ENCODE results near the gene CTSO. TPM values are rescaled to one million over a fixed set of nuclear protein-coding genes. Genes with fewer than 3 reads are reported as not detected.

CTSO gene, protein sequence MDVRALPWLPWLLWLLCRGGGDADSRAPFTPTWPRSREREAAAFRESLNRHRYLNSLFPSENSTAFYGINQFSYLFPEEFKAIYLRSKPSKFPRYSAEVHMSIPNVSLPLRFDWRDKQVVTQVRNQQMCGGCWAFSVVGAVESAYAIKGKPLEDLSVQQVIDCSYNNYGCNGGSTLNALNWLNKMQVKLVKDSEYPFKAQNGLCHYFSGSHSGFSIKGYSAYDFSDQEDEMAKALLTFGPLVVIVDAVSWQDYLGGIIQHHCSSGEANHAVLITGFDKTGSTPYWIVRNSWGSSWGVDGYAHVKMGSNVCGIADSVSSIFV
- total RNA-seq, result 21.6 TPM
- polyA plus RNA-seq (ENCODE audit: insufficient read depth in 1 of 8, insufficient read length in 8 of 8, low replicate concordance in 1 of 8), result 10 to 100 TPM; 23.1 to 34.7 (median 25.4) TPM
- long read RNA-seq, donor 1, transcript CTSO-201 (8 exons, 2,954 nt), result major isoform, 7 of 12 reads
- long read RNA-seq, donor 1, partial matches to known transcripts, result 5 of 12 reads
- long read RNA-seq, donor 1, other reads (novel, unspliced or antisense), result 0 of 12 reads
- long read RNA-seq, donor 2, partial matches to known transcripts, result 0 of 1 reads
- long read RNA-seq, donor 2, other reads (novel, unspliced or antisense), result 0 of 1 reads
- long read RNA-seq, donor 3, transcript CTSO-201 (8 exons, 2,954 nt), result major isoform, 9 of 18 reads
- long read RNA-seq, donor 3, partial matches to known transcripts, result 9 of 18 reads
- long read RNA-seq, donor 3, other reads (novel, unspliced or antisense), result 0 of 18 reads
- long read RNA-seq, donor 4, partial matches to known transcripts, result 0 of 3 reads
- long read RNA-seq, donor 4, other reads (novel, unspliced or antisense), result 0 of 3 reads
- long read RNA-seq, donor 5, transcript CTSO-201 (8 exons, 2,954 nt), result major isoform, 15 of 35 reads
- long read RNA-seq, donor 5, partial matches to known transcripts, result 20 of 35 reads
- long read RNA-seq, donor 5, other reads (novel, unspliced or antisense), result 0 of 35 reads
- long read RNA-seq, donor 6, transcript CTSO-201 (8 exons, 2,954 nt), result major isoform, 10 of 18 reads
- long read RNA-seq, donor 6, partial matches to known transcripts, result 8 of 18 reads
- long read RNA-seq, donor 6, other reads (novel, unspliced or antisense), result 0 of 18 reads
- long read RNA-seq, donor 7, transcript CTSO-201 (8 exons, 2,954 nt), result major isoform, 5 of 5 reads
- long read RNA-seq, donor 7, partial matches to known transcripts, result 0 of 5 reads
- long read RNA-seq, donor 7, other reads (novel, unspliced or antisense), result 0 of 5 reads
- long read RNA-seq, donor 8, transcript CTSO-201 (8 exons, 2,954 nt), result major isoform, 5 of 5 reads
- long read RNA-seq, donor 8, partial matches to known transcripts, result 0 of 5 reads
- long read RNA-seq, donor 8, other reads (novel, unspliced or antisense), result 0 of 5 reads
- long read RNA-seq, donor 9, transcript CTSO-201 (8 exons, 2,954 nt), result major isoform, 5 of 5 reads
- long read RNA-seq, donor 9, partial matches to known transcripts, result 0 of 5 reads
- long read RNA-seq, donor 9, other reads (novel, unspliced or antisense), result 0 of 5 reads
- long read RNA-seq, donor 10, transcript CTSO-201 (8 exons, 2,954 nt), result major isoform, 9 of 9 reads
- long read RNA-seq, donor 10, partial matches to known transcripts, result 0 of 9 reads
- long read RNA-seq, donor 10, other reads (novel, unspliced or antisense), result 0 of 9 reads
- long read RNA-seq, donor 11, partial matches to known transcripts, result 0 of 4 reads
- long read RNA-seq, donor 11, other reads (novel, unspliced or antisense), result 0 of 4 reads

GRCh38 chr4:155953151-155954117 is at the start of gene CTSO:
TSS of gene CTSO (minus strand) at chr4:155953866. CDS start at chr4:155953847, 19 bp downstream.
- whole genome bisulfite sequencing (ENCODE audit: insufficient coverage), result under 1% methylated on average over 48 of the region's 58 CpGs
- DNase-seq, result peak; percentile 96
- Histone ChIP-seq H3K27ac (ENCODE audit: low read length) (peak within 1 kb of the TSS; percentile 97), H3K4me1 (ENCODE audit: control insufficient read depth, insufficient read depth, low read length) (peaks cover 4% of the 10 kb centered on the region), H3K36me3 (ENCODE audit: control insufficient read depth, insufficient read depth, low read length) (no peaks in the 10 kb centered on the region), H3K27me3 (ENCODE audit: control insufficient read depth, insufficient read depth, low read length) (no peaks in the 10 kb centered on the region), H3K9me3 (replicated peaks; ENCODE audit: control insufficient read depth, low read depth, low read length) (no peaks in the 10 kb centered on the region), H3K4me3 (ENCODE audit: low read length) (peak within 1 kb of the TSS; percentile 66)

DNA sequence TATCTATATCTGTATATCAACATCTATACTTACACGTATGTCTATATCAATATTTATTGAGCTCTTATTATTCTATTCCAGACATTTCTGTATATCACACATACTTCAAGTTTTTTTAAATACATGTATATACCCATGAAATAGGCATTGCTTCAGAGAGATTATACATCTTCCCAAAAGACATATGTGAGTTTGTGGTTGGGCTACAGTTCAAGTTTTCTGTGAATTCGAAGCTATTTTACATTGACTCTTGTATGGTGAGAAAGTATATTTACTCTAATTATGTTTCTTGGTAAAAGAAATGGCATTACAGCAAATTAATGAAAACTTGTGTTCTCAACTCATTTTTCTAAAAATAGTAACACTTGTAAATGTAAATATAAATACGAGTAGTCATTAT is 46.8 kb upstream of the CTSO start:
- Histone ChIP-seq H3K36me3 (ENCODE audit: control insufficient read depth, insufficient read depth, low read length) (no peaks in the 10 kb centered on the region), H3K9me3 (replicated peaks; ENCODE audit: control insufficient read depth, low read depth, low read length) (no peaks in the 10 kb centered on the region), H3K4me3 (ENCODE audit: low read length) (no peak overlapping the region), H3K4me1 (ENCODE audit: control insufficient read depth, insufficient read depth, low read length) (no peaks in the 10 kb centered on the region), H3K27me3 (ENCODE audit: control insufficient read depth, insufficient read depth, low read length) (no peaks in the 10 kb centered on the region), H3K27ac (ENCODE audit: low read length) (no peak overlapping the region)
- WGBS (ENCODE audit: insufficient coverage), result no CpG with 5 or more reads among the region's 3 CpGs
- DNase-seq, result no peak

GRCh38 chr4:155999725-156000124 is 46.1 kb upstream of the CTSO start:
- Histone ChIP-seq H3K4me1 (ENCODE audit: control insufficient read depth, insufficient read depth, low read length) (no peaks in the 10 kb centered on the region), H3K27ac (ENCODE audit: low read length) (no peak overlapping the region), H3K9me3 (replicated peaks; ENCODE audit: control insufficient read depth, low read depth, low read length) (no peaks in the 10 kb centered on the region), H3K36me3 (ENCODE audit: control insufficient read depth, insufficient read depth, low read length) (no peaks in the 10 kb centered on the region), H3K27me3 (ENCODE audit: control insufficient read depth, insufficient read depth, low read length) (no peaks in the 10 kb centered on the region), H3K4me3 (ENCODE audit: low read length) (no peak overlapping the region)
- 43% methylated on average over 4 of the region's 7 CpGs for WGBS (ENCODE audit: insufficient coverage)
- peak; percentile 32 for DNase-seq

DNA sequence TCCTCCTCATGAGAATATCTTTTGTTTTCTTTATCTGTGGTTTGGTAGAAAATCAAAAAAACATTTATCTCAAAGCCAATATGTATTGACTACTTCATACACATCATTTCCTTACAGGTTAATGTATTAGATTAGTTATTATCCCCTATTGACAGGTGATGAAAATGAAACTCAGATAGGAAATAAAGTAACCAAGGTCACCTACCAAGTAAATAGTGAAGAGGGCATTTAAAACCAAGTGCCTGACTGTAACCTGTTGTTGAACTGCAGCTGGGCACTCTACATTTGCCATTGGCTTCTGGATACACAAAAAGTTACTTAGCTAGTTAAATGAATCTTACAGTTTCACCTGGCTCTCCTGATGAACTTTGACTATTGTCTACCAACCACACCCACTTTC is 41.4 kb upstream of the CTSO start:
- Histone ChIP-seq H3K27me3 (ENCODE audit: control insufficient read depth, insufficient read depth, low read length) (no peaks in the 10 kb centered on the region), H3K4me3 (ENCODE audit: low read length) (no peak overlapping the region), H3K27ac (ENCODE audit: low read length) (no peak overlapping the region), H3K9me3 (replicated peaks; ENCODE audit: control insufficient read depth, low read depth, low read length) (peaks cover 3% of the 10 kb centered on the region), H3K36me3 (ENCODE audit: control insufficient read depth, insufficient read depth, low read length) (no peaks in the 10 kb centered on the region), H3K4me1 (ENCODE audit: control insufficient read depth, insufficient read depth, low read length) (no peaks in the 10 kb centered on the region)
- no peak for DNase-seq

GRCh38 chr4:155984106-155984797 is 30.6 kb upstream of the CTSO start:
- WGBS (ENCODE audit: insufficient coverage), result no CpG with 5 or more reads among the region's 4 CpGs
- Histone ChIP-seq H3K4me3 (ENCODE audit: low read length) (no peak overlapping the region), H3K4me1 (ENCODE audit: control insufficient read depth, insufficient read depth, low read length) (no peaks in the 10 kb centered on the region), H3K27ac (ENCODE audit: low read length) (no peak overlapping the region), H3K27me3 (ENCODE audit: control insufficient read depth, insufficient read depth, low read length) (no peaks in the 10 kb centered on the region), H3K9me3 (replicated peaks; ENCODE audit: control insufficient read depth, low read depth, low read length) (no peaks in the 10 kb centered on the region), H3K36me3 (ENCODE audit: control insufficient read depth, insufficient read depth, low read length) (no peaks in the 10 kb centered on the region)
- no peak for DNase-seq

DNA sequence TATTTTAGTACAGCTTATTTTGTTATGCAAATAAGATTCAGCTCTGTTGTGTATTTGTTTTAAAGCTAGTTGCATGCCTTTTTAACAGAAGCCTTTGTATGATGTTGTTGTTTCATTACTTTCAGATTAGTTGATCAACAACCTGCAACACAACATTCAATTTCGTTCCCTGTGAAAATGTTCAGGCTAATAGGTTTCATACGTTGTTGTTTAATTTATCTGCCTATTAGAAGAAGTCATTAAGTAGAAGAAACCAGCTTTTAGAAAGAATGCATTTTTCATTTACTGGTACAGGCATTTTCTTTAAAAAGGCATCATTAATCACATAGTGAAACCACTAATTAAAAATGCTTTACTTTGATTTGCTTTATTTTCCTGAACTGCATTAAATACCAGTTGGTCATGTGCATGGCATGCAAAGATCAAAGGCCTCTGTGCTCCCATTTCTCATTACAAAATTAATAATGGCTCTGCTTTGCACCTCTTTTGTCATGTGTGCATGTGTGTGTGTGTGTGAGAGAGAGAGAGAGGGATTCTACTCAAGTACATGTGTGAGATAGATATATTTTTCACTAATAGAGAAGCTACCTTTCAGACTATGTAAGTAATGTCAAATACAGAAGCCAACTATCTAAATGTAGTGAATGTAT is 29.2 kb upstream of the CTSO start:
- no peak overlapping the region for H3K27ac ChIP-seq (ENCODE audit: low read length)
- no peaks in the 10 kb centered on the region for H3K9me3 ChIP-seq (replicated peaks; ENCODE audit: control insufficient read depth, low read depth, low read length)
- no peak overlapping the region for H3K4me3 ChIP-seq (ENCODE audit: low read length)
- H3K4me1 ChIP-seq (ENCODE audit: control insufficient read depth, insufficient read depth, low read length), result no peaks in the 10 kb centered on the region
- no peak for DNase-seq
- no peaks in the 10 kb centered on the region for H3K36me3 ChIP-seq (ENCODE audit: control insufficient read depth, insufficient read depth, low read length)
- no peaks in the 10 kb centered on the region for H3K27me3 ChIP-seq (ENCODE audit: control insufficient read depth, insufficient read depth, low read length)
- WGBS (ENCODE audit: insufficient coverage), result no CpG with 5 or more reads among the region's 2 CpGs

DNA sequence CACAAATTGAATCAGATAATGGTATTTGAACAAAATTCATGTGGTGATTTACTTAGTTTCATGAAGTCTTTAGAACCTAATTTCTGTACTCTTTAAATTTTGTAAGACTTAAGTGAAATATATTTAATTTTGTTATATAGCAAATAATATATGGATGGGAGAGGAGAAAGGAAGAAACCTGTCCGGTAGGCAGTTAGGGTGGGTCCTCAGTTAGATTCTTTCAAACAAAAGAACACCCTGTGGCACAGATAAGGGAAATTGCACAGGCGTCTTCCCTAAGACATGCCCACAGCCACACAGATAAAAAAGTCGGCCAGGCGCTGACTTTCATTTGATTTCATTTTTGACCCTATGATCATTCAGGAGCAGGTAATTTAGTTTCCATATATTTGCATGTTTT is 25.1 kb upstream of the CTSO start:
- no peak overlapping the region for H3K27ac ChIP-seq (ENCODE audit: low read length)
- H3K27me3 ChIP-seq (ENCODE audit: control insufficient read depth, insufficient read depth, low read length), result no peaks in the 10 kb centered on the region
- H3K4me3 ChIP-seq (ENCODE audit: low read length), result no peak overlapping the region
- no peak for DNase-seq
- no peaks in the 10 kb centered on the region for H3K9me3 ChIP-seq (replicated peaks; ENCODE audit: control insufficient read depth, low read depth, low read length)
- WGBS (ENCODE audit: insufficient coverage), result no CpG with 5 or more reads among the region's 4 CpGs
- no peaks in the 10 kb centered on the region for H3K36me3 ChIP-seq (ENCODE audit: control insufficient read depth, insufficient read depth, low read length)
- H3K4me1 ChIP-seq (ENCODE audit: control insufficient read depth, insufficient read depth, low read length), result peaks cover 12% of the 10 kb centered on the region

GRCh38 chr4:155975511-155975910 is 21.8 kb upstream of the CTSO start:
- 92% methylated on average over 2 of the region's 2 CpGs for WGBS (ENCODE audit: insufficient coverage)
- no peak overlapping the region for H3K4me3 ChIP-seq (ENCODE audit: low read length)
- H3K9me3 ChIP-seq (replicated peaks; ENCODE audit: control insufficient read depth, low read depth, low read length), result no peaks in the 10 kb centered on the region
- no peaks in the 10 kb centered on the region for H3K27me3 ChIP-seq (ENCODE audit: control insufficient read depth, insufficient read depth, low read length)
- H3K4me1 ChIP-seq (ENCODE audit: control insufficient read depth, insufficient read depth, low read length), result peaks cover 12% of the 10 kb centered on the region
- DNase-seq, result no peak
- no peaks in the 10 kb centered on the region for H3K36me3 ChIP-seq (ENCODE audit: control insufficient read depth, insufficient read depth, low read length)
- H3K27ac ChIP-seq (ENCODE audit: low read length), result no peak overlapping the region

Measured in muscle of leg (tissue), 16 donors.